ENCODE measurements around the gene TANC1.

GRCh38 chr2:158984604-158985135 is 16.2 kb downstream of the TANC1 start:
- TF ChIP-seq EZH2phosphoT487 (IDR thresholded peaks at IDR 0.05; ENCODE audit: insufficient read depth, low read depth) (no peak), EZH2 (IDR thresholded peaks at IDR 0.05; ENCODE audit: insufficient read depth, poor library complexity, severe bottlenecking) (no peak)

Data from GM23248 (cell line).